Heart right ventricle (tissue), 16 donors: ENCODE measurements around the gene ADAMTS17. TPM values are rescaled to one million over a fixed set of nuclear protein-coding genes. Genes with fewer than 3 reads are reported as not detected.

ENCODE experiments used
- ATAC-seq, 8 donors: fragments of 200-7000 bp; cut with Tn5 transposase; one replicate each; pipeline ENCODE4 v1.9.1; 2020; ENCODE audit warnings: mild to moderate bottlenecking in 8 of 8, moderate library complexity in 8 of 8, moderate number of reproducible peaks in 1 of 8
- DNase-seq, 2 donors: peaks; one replicate each; pipeline ENCODE4 v3.0.0-alpha.2; 2020
- H3K27ac ChIP-seq, 10 donors: fragments of 200-600 bp; sonication (generic) in 2 of 10; one replicate each; pipeline versions ENCODE4 v1.5.0 to v1.8.0; 2020 to 2022; ENCODE audit warnings: mild to moderate bottlenecking in 3 of 10
- H3K27me3 ChIP-seq, 7 donors: fragments of 200-600 bp; one replicate each; pipeline ENCODE4 v1.8.0; 2021 to 2022; ENCODE audit warnings: mild to moderate bottlenecking in 2 of 7
- H3K36me3 ChIP-seq, 9 donors: fragments of 200-600 bp; sonication (generic) in 1 of 9; one replicate each; pipeline versions ENCODE4 v1.5.0 to v1.8.0; 2020 to 2022; ENCODE audit warnings: mild to moderate bottlenecking in 2 of 9
- H3K4me1 ChIP-seq, 9 donors: fragments of 200-600 bp; sonication (generic) in 1 of 9; one replicate each; pipeline versions ENCODE4 v1.5.0 to v1.8.0; 2020 to 2022; ENCODE audit warnings: mild to moderate bottlenecking in 4 of 9
- H3K4me3 ChIP-seq, 10 donors: fragments of 200-600 bp; sonication (generic) in 2 of 10; one replicate each; pipeline versions ENCODE4 v1.5.0 to v1.8.0; 2020 to 2022; ENCODE audit warnings: mild to moderate bottlenecking in 7 of 10, moderate library complexity in 2 of 10
- H3K9me3 ChIP-seq, 11 donors: fragments of 200-600 bp in 10 of 11; sonication (generic) in 2 of 11; one replicate each; pipeline versions ENCODE4 v1.5.0 to v1.8.0; 2013 to 2022; ENCODE audit warnings: mild to moderate bottlenecking in 2 of 11, control low read depth in 1 of 11, moderate library complexity in 1 of 11
- CTCF ChIP-seq, 9 donors: fragments of 200-600 bp; sonication (generic) in 2 of 9; IDR thresholded peaks; one replicate each; pipeline versions ENCODE4 v1.5.0 to v1.8.0; 2021 to 2022; ENCODE audit warnings: antibody characterized with exemption in 9 of 9, mild to moderate bottlenecking in 5 of 9, moderate library complexity in 1 of 9
- WGBS, 2 donors: extraction: QIAGEN DNeasy Blood & Tissue Kit; methylation state at CpG; one replicate each; pipeline ENCODE4 v1.1.7; 2013; ENCODE audit warnings: inconsistent platforms in 1 of 2; 5-methylcytosine and 5-hydroxymethylcytosine counted together
- intact Hi-C, 10 donors: fragments of 100-400 bp; cut with DNase I; formaldehyde crosslinking; loops; one replicate each; pipeline versions ENCODE4 v1.11.1 to v1.14.2; 2022
- polyA plus RNA-seq, 2 donors: library from polyadenylated mRNA; stranded (reverse); fragments of 200-250 nt; gene quantifications; one replicate each; pipeline ENCODE4 v1.2.3, GENCODE V29; 2013
- total RNA-seq, 10 donors: library from RNA; stranded (reverse); fragmentation: NEBNext Ultra II Directional in 3 of 10; extraction: Animal tissue kit (Norgen Biotek cat#: 25700) in 3 of 10; gene quantifications; one replicate each; pipeline versions ENCODE4 v1.2.1 to v1.2.4, GENCODE V29; 2021 to 2023
- donor health status: Arrhythmogenic right ventricular cardiomyopathy.
- donor health status: ischemic (EF 13 %, LVEDD 7.1; RV severe dilation, severe dysfunction).
- donor health status: healthy with polysubstance abuse.
- donor health status: DM: no; HTN: yes; CAD: no.
- donor health status: DM: no; HTN: no; CAD: no.
- donor health status: ischemic (EF 25% LVEDD 6.9; RV normal size, moderate dysfunction).
- donor health status: ischemic (EF 25% LVEDD 5.7; RV mildly dilated, moderate dysfunction).
- donor health status: healthy.
- donor health status: DM: yes; HTN: yes; CAD: no.
- donor health status: Ischemic cardiomyopathy.
- donor health status: ischemic (EF 35%, LVEDD 5.7; RV mildly dilated, moderate dysfunction).
- donor health status: nonischemic (EF 11% LVEDD 7.7; RV severe dilation, severe dysfunction).
- donor health status: DM: yes; HTN: yes; CAD: no.
- donor health status: PGD.
- donor health status: ischemic (EF 29% LVEDD 5.4; RV normal size, mild dysfunction).
- donor health status: nonischemic (EF 23%, LVEDD 6.1; RV moderate dilation, normal function).

The ADAMTS17 gene
- total and polyA plus RNA-seq, 12 donors: 0.47 to 5.0 (median 1.2) TPM

GRCh38 chr15:99963976-99964375 is 377.8 kb downstream of the ADAMTS17 start:
- WGBS, 2 donors: 94 to 96% methylated on average over 7 of the region's 7 CpGs
- Histone ChIP-seq H3K36me3 (no peaks in the 10 kb centered on the region), H3K4me3 (no peak overlapping the region), H3K9me3 (no peaks in the 10 kb centered on the region), H3K27me3 (peaks cover 0 to 16% (median 3%) of the 10 kb centered on the region in 7 donors), H3K27ac (no peak overlapping the region), H3K4me1 (no peaks in the 10 kb centered on the region)
- no peak for TF ChIP-seq CTCF (IDR thresholded peaks at IDR 0.05)
- no peak for DNase-seq
- no peak for ATAC-seq
- intact Hi-C loops: loop anchor here (5.0 to 10.0 kb wide), 6 partner anchors 151 to 371 kb away; no protein-coding TSS in a partner anchor

GRCh38 chr15:99963096-99963825 is 378.5 kb downstream of the ADAMTS17 start:
- intact Hi-C loops: loop anchor here (5.0 to 10.0 kb wide), 6 partner anchors 152 to 372 kb away; no protein-coding TSS in a partner anchor
- Histone ChIP-seq H3K4me3 (no peak overlapping the region), H3K36me3 (no peaks in the 10 kb centered on the region), H3K27me3 (peaks cover 0 to 16% (median 3%) of the 10 kb centered on the region in 7 donors), H3K9me3 (no peaks in the 10 kb centered on the region), H3K27ac (no peak overlapping the region), H3K4me1 (no peaks in the 10 kb centered on the region)
- ATAC-seq (no peak), DNase-seq (no peak)
- 81 to 89% methylated on average over 8 of the region's 8 CpGs for WGBS, 2 donors
- no peak for TF ChIP-seq CTCF (IDR thresholded peaks at IDR 0.05)

GRCh38 chr15:99962006-99962561 is 379.7 kb downstream of the ADAMTS17 start:
- intact Hi-C loops: loop anchor here (5.0 to 10.0 kb wide), 6 partner anchors 153 to 373 kb away; no protein-coding TSS in a partner anchor

More at GRCh38 chr15:99962006-99962561, 379.7 kb downstream of the ADAMTS17 start:
- no peak for DNase-seq
- H3K4me3 ChIP-seq: no peak overlapping the region
- H3K4me1 ChIP-seq: no peaks in the 10 kb centered on the region
- no peak for ATAC-seq
- H3K27ac ChIP-seq: no peak overlapping the region
- no peaks in the 10 kb centered on the region for H3K36me3 ChIP-seq
- peaks cover 0 to 20% (median 4%) of the 10 kb centered on the region in 7 donors for H3K27me3 ChIP-seq
- no peak for TF ChIP-seq CTCF (IDR thresholded peaks at IDR 0.05)
- H3K9me3 ChIP-seq: no peaks in the 10 kb centered on the region
- WGBS, 2 donors: 94 to 96% methylated on average over 19 of the region's 19 CpGs
